OCI-LY7 (cell line): Measurements from ENCODE around the gene TASP1. TPM values are rescaled to one million over a fixed set of nuclear protein-coding genes. Genes with fewer than 3 reads are reported as not detected.

Experiments
- BruUV-seq: library from RNA; stranded (reverse); fragments of 400-500 nt; replicated peaks from 2 replicates; lab custom pipeline; 2021; lab: Mats Ljungman, UMichigan
- CTCF ChIA-PET: fragments of 300-600 bp; sonication (Branson Sonifier 250); formaldehyde crosslinking; loops from one replicate; lab custom pipeline; 2022; ENCODE audit warnings: antibody characterized with exemption; ENCODE audit not compliant: unreplicated experiment; lab: Charles Lee
- POLR2A ChIA-PET: fragments of 300-600 bp; sonication (Branson Sonifier 250); formaldehyde crosslinking; loops from one replicate; lab custom pipeline; 2022; ENCODE audit warnings: antibody characterized with exemption; lab: Charles Lee
- DNase-seq: peaks from one replicate; pipeline ENCODE4 v3.0.0-alpha.2; 2015; ENCODE audit warnings: low spot score
- H2AFZ ChIP-seq: fragments of 200-600 bp; sonication (generic), shearing (Covaris generic); 2 replicates; pipeline ENCODE4 v1.6.1; 2014; ENCODE audit warnings: mild to moderate bottlenecking, antibody characterized with exemption, low read length, moderate library complexity
- H3K27ac ChIP-seq: fragments of 200-600 bp; sonication (generic); 2 replicates; pipeline ENCODE4 v1.5.1; 2014; ENCODE audit warnings: mixed run types, low read depth, mild to moderate bottlenecking, moderate library complexity, low read length, inconsistent platforms; ENCODE audit not compliant: poor library complexity, severe bottlenecking
- H3K36me3 ChIP-seq: fragments of 200-600 bp; sonication (generic); 2 replicates; pipeline ENCODE4 v1.6.1; 2014; ENCODE audit warnings: mild to moderate bottlenecking, antibody characterized with exemption, low read length, moderate library complexity, mixed read lengths; ENCODE audit not compliant: insufficient read depth
- H3K4me1 ChIP-seq: fragments of 200-600 bp; sonication (generic); 2 replicates; pipeline ENCODE4 v1.5.1; 2014; ENCODE audit warnings: mild to moderate bottlenecking, low read length; ENCODE audit not compliant: insufficient read depth, poor library complexity, severe bottlenecking
- H3K4me2 ChIP-seq: fragments of 200-600 bp; sonication (generic); 2 replicates; pipeline ENCODE4 v1.6.1; 2014; ENCODE audit warnings: mild to moderate bottlenecking, low read length
- H3K4me3 ChIP-seq: fragments of 200-600 bp; sonication (generic); 2 replicates; pipeline ENCODE4 v1.5.1; 2014; ENCODE audit warnings: mild to moderate bottlenecking, low read depth, low read length; ENCODE audit not compliant: poor library complexity, severe bottlenecking
- H3K79me2 ChIP-seq: fragments of 200-600 bp; sonication (generic); 2 replicates; pipeline ENCODE4 v1.6.1; 2016; ENCODE audit warnings: low read depth, mild to moderate bottlenecking, low read length, moderate library complexity, mixed read lengths; ENCODE audit not compliant: insufficient read depth
- H3K9me2 ChIP-seq: fragments of 200-600 bp; sonication (generic); 2 replicates; pipeline ENCODE4 v1.6.1; 2016; ENCODE audit warnings: mild to moderate bottlenecking, low read length, mixed read lengths; ENCODE audit not compliant: insufficient read depth
- H3K9me3 ChIP-seq: fragments of 200-600 bp; sonication (generic); 2 replicates; pipeline ENCODE4 v1.6.1; 2014; ENCODE audit warnings: mild to moderate bottlenecking, mixed run types, low read length, mixed read lengths
- H4K20me1 ChIP-seq: fragments of 200-600 bp; sonication (generic); 2 replicates; pipeline ENCODE4 v1.6.1; 2014; ENCODE audit warnings: mild to moderate bottlenecking, antibody characterized with exemption, low read length, moderate library complexity, mixed read lengths; ENCODE audit not compliant: insufficient read depth
- EZH2phosphoT487 ChIP-seq: fragments of 200-600 bp; sonication (generic); IDR thresholded peaks from 2 replicates; pipeline ENCODE4 v1.6.1; 2018; ENCODE audit warnings: low read depth, borderline replicate concordance, mild to moderate bottlenecking, mixed run types, antibody characterized with exemption, low read length, moderate library complexity, mixed read lengths
- intact Hi-C: fragments of 100-400 bp; cut with micrococcal nuclease; formaldehyde crosslinking; loops from one replicate; pipeline ENCODE4 v1.10.0; 2022; ENCODE audit not compliant: unreplicated experiment
- total RNA-seq, 2 experiments: library from RNA; depleted of rRNA in 1 of 2; stranded (reverse); fragments of >200 nt in 1 of 2; shearing (Covaris generic) in 1 of 2; gene quantifications; 2 replicates each; pipeline ENCODE4 v1.2.3, GENCODE V29; 2014 to 2022
- TF ChIP-seq, protein P1 (sequence below): fragments of 200-600 bp; sonication (generic); conservative IDR thresholded peaks from 2 replicates; pipeline ENCODE4 v1.5.1; 2014; ENCODE audit warnings: mild to moderate bottlenecking, antibody characterized with exemption, low read length, moderate library complexity, mixed read lengths

TASP1 gene
- total RNA-seq, 2 experiments from 2014 or later, result 12.9 to 15.5 TPM

DNA sequence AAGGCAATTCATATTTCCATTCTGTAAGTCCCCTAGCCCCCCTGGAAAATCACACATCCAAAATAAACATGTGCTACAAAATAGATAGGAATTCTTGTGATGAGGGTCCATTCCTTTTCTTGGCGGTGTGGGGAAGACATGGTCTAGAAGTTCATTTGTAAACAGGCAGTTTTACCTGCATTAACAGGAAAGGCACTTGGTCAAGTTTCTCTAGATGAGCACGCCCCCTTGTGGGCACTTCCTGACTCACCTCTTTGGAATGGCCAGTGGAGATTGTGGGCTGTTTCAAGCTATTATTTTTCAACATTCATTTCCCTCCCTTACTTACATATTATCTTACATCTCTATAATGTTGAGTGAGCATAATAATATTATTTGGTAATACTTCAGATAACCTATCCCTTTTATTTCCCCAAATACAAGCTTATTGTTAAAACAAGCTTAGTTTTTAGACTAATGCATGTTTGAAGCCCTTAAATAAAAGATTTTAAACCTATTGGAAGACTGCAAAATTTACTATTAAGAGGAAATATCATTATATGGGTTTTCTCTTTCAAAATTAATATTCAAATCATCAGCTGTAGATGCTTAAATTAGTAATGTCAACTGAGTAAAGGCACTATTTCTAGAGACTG lies 92.1 kb downstream of the TASP1 start:
- no peak overlapping the region for H3K4me3 ChIP-seq
- H2AFZ ChIP-seq, result no peak overlapping the region
- H3K36me3 ChIP-seq, result no peaks in the 10 kb centered on the region
- CTCF ChIA-PET, result interaction anchor here (1.4 kb wide), 1 partner anchor 17 kb away, joined by 3 read pairs; no protein-coding TSS in a partner anchor
- H4K20me1 ChIP-seq, result no peaks in the 10 kb centered on the region
- no peak overlapping the region for H3K27ac ChIP-seq
- POLR2A ChIA-PET, result interaction anchor here (0.7 to 1.6 kb wide), 7 partner anchors 10 to 230 kb away, joined by 3 to 6 read pairs (median 4); no protein-coding TSS in a partner anchor
- H3K4me1 ChIP-seq, result no peaks in the 10 kb centered on the region
- no peak for TF ChIP-seq EZH2phosphoT487
- TF ChIP-seq, protein P1, sequence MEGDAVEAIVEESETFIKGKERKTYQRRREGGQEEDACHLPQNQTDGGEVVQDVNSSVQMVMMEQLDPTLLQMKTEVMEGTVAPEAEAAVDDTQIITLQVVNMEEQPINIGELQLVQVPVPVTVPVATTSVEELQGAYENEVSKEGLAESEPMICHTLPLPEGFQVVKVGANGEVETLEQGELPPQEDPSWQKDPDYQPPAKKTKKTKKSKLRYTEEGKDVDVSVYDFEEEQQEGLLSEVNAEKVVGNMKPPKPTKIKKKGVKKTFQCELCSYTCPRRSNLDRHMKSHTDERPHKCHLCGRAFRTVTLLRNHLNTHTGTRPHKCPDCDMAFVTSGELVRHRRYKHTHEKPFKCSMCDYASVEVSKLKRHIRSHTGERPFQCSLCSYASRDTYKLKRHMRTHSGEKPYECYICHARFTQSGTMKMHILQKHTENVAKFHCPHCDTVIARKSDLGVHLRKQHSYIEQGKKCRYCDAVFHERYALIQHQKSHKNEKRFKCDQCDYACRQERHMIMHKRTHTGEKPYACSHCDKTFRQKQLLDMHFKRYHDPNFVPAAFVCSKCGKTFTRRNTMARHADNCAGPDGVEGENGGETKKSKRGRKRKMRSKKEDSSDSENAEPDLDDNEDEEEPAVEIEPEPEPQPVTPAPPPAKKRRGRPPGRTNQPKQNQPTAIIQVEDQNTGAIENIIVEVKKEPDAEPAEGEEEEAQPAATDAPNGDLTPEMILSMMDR, result peak; percentile 94
- no peaks in the 10 kb centered on the region for H3K9me3 ChIP-seq
- no TSS peak for BruUV-seq
- intact Hi-C loops, result loop anchor here (5.0 kb wide), 2 partner anchors 226 to 429 kb away; no protein-coding TSS in a partner anchor
- no peaks in the 10 kb centered on the region for H3K79me2 ChIP-seq
- H3K9me2 ChIP-seq, result no peaks in the 10 kb centered on the region
- H3K4me2 ChIP-seq, result no peak overlapping the region
- peak; percentile 72 for DNase-seq

DNA sequence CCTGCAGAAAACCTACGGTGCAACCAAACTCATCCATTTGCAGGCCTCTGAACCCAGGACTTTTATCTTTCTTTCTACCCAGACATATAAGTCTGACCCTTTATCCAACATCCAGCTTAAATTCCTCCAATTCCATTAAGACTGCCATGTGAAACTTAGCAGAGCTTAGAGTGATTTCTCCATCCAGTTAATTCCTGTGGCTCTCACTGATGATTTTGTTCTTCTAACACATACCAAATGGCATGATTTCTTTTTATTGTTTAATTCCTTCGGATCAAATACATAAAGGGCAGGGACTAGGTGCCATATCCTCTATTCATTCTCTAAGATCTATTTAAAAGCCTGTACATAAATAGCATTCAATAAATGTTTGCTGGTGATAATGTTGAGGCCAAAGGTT lies 92.9 kb downstream of the TASP1 start:
- no peaks in the 10 kb centered on the region for H3K9me3 ChIP-seq
- no peak for DNase-seq
- no peaks in the 10 kb centered on the region for H4K20me1 ChIP-seq
- H3K79me2 ChIP-seq, result no peaks in the 10 kb centered on the region
- ChIA-PET POLR2A (interaction anchor here (0.8 kb wide), 1 partner anchor 228 kb away, joined by 4 read pairs; no protein-coding TSS in a partner anchor), CTCF (no interaction called here)
- TF ChIP-seq, protein P1, result no peak
- TF ChIP-seq EZH2phosphoT487, result no peak
- H3K4me2 ChIP-seq, result no peak overlapping the region
- H3K36me3 ChIP-seq, result no peaks in the 10 kb centered on the region
- intact Hi-C loops, result loop anchor here (5.0 kb wide), 2 partner anchors 227 to 428 kb away; no protein-coding TSS in a partner anchor
- BruUV-seq, result no TSS peak
- no peak overlapping the region for H3K27ac ChIP-seq
- no peak overlapping the region for H2AFZ ChIP-seq
- no peak overlapping the region for H3K4me3 ChIP-seq
- no peaks in the 10 kb centered on the region for H3K9me2 ChIP-seq
- no peaks in the 10 kb centered on the region for H3K4me1 ChIP-seq

DNA sequence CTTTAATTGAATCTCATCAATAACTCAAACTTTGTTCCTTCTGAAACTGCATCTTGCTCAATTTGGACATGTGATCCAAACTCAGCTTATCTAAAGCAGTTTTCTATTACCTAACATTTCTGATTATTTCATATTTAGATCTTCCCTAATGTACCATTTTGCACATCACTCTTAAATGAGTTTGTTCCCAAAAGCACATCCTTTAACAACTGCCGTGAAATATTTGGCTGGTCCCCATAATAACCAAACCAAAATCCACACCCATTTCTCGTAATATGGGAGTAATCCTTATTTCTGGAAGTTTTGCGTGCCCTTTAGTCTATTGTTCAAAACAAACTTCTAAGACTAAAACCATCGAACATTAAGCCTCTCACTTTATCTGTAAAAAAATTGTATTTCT lies 94.9 kb downstream of the TASP1 start:
- DNase-seq, result no peak
- H3K4me1 ChIP-seq, result no peaks in the 10 kb centered on the region
- intact Hi-C loops, result no loop called here
- no TSS peak for BruUV-seq
- ChIA-PET CTCF (no interaction called here), POLR2A (interaction anchor here (1.2 kb wide), 1 partner anchor 15 kb away, joined by 3 read pairs; no protein-coding TSS in a partner anchor)
- no peaks in the 10 kb centered on the region for H4K20me1 ChIP-seq
- no peak for TF ChIP-seq EZH2phosphoT487
- TF ChIP-seq, protein P1, result no peak
- no peaks in the 10 kb centered on the region for H3K79me2 ChIP-seq
- H3K4me2 ChIP-seq, result no peak overlapping the region
- no peaks in the 10 kb centered on the region for H3K9me3 ChIP-seq
- no peak overlapping the region for H3K4me3 ChIP-seq
- no peak overlapping the region for H2AFZ ChIP-seq
- no peaks in the 10 kb centered on the region for H3K9me2 ChIP-seq
- no peaks in the 10 kb centered on the region for H3K36me3 ChIP-seq
- no peak overlapping the region for H3K27ac ChIP-seq
